Measurements from ENCODE around the gene PABPN1L. TPM values are rescaled to one million over a fixed set of nuclear protein-coding genes. Genes with fewer than 3 reads are reported as not detected.

Gene PABPN1L
- total and polyA plus RNA-seq, 9 of the 15 experiments (the other 6 are each of a cell fraction or from before 2014, with no cell fraction given), result 0.11 to 0.32 TPM; not detected in 7

GRCh38 chr16:88870608-88871348, 4.3 kb upstream of the PABPN1L start (continued):
- TF ChIP-seq, protein P1, sequence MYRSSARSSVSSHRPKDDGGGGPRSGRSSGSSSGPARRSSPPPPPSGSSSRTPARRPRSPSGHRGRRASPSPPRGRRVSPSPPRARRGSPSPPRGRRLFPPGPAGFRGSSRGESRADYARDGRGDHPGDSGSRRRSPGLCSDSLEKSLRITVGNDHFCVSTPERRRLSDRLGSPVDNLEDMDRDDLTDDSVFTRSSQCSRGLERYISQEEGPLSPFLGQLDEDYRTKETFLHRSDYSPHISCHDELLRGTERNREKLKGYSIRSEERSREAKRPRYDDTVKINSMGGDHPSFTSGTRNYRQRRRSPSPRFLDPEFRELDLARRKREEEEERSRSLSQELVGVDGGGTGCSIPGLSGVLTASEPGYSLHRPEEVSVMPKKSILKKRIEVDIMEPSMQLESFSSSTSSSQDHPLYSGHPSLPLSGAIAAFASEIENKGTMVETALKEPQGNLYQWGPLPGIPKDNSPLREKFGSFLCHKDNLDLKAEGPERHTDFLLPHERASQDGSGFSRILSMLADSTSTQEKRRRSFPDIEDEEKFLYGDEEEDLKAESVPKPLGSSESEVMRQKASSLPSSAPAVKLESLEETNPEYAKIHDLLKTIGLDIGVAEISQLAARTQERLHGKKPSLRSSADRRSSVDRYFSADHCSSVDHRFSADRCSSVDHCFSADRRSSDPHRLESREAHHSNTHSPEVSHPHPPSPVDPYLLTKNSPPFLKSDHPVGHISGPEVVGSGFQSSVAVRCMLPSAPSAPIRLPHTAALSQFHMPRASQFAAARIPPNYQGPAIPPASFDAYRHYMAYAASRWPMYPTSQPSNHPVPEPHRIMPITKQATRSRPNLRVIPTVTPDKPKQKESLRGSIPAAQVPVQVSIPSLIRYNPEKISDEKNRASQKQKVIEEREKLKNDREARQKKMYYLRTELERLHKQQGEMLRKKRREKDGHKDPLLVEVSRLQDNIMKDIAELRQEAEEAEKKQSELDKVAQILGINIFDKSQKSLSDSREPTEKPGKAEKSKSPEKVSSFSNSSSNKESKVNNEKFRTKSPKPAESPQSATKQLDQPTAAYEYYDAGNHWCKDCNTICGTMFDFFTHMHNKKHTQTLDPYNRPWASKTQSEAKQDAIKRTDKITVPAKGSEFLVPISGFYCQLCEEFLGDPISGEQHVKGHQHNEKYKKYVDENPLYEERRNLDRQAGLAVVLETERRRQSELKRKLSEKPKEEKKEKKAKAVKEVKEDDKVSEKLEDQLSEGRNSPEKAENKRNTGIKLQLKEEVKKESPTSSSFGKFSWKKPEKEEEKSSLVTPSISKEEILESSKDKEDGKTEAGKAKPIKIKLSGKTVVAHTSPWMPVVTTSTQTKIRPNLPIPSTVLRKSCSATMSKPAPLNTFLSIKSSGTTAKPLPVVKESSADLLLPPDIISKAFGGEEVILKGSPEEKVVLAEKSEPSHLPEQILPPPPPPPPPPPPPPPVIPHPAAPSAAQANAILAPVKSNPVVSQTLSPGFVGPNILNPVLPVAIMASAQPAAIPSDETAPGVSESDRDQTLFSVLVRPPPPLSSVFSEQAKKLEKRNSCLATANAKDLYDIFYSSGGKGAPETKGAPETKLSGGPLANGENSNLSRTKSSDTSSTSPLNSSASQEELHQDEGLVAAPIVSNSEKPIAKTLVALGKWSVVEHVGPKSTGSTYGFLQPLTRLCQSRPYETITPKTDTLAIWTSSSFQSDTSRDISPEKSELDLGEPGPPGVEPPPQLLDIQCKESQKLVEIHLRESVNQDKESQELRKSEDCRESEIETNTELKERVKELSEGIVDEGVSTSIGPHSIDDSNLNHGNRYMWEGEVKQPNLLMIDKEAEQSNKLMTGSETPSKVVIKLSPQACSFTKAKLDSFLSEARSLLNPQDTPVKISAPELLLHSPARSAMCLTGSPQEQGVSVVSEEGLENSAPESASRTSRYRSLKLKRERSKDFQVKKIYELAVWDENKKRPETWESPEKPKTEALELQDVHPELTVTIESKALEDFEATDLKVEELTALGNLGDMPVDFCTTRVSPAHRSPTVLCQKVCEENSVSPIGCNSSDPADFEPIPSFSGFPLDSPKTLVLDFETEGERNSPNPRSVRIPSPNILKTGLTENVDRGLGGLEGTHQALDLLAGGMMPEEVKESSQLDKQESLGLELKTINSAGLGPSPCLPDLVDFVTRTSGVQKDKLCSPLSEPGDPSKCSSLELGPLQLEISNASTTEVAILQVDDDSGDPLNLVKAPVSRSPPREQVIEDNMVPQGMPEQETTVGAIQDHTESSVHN (IDR thresholded peaks at IDR 0.05; ENCODE audit: borderline replicate concordance in 1 of 2, low read depth in 1 of 2), result no peak
- TF ChIP-seq GTF2F1 (IDR thresholded peaks at IDR 0.05; ENCODE audit: low read depth, low read length) (no peak), ZBTB9 (CRISPR knock-in tag; IDR thresholded peaks at IDR 0.05) (no peak), FOXP1 (CRISPR knock-in tag; IDR thresholded peaks at IDR 0.05) (no peak), RHOXF2B (CRISPR knock-in tag; conservative IDR thresholded peaks at IDR 0.05) (no peak), BHLHE40 (IDR thresholded peaks at IDR 0.05; ENCODE audit: low read length) (no peak), ATF3 (IDR thresholded peaks at IDR 0.05) (no peak), ATF3 (CRISPR knock-in tag; conservative IDR thresholded peaks at IDR 0.05) (no peak), ZNF551 (CRISPR knock-in tag; IDR thresholded peaks at IDR 0.05) (no peak), NR2C1 (IDR thresholded peaks at IDR 0.05) (no peak), NR2C1 (tag; IDR thresholded peaks at IDR 0.05) (no peak), PHF8 (IDR thresholded peaks at IDR 0.05; ENCODE audit: borderline replicate concordance, low read length) (0 out of 2 replicates have a peak, but pooled peaks have one; percentile 11), SOX6 (IDR thresholded peaks at IDR 0.05) (no peak)
- TF ChIP-seq, protein P2, sequence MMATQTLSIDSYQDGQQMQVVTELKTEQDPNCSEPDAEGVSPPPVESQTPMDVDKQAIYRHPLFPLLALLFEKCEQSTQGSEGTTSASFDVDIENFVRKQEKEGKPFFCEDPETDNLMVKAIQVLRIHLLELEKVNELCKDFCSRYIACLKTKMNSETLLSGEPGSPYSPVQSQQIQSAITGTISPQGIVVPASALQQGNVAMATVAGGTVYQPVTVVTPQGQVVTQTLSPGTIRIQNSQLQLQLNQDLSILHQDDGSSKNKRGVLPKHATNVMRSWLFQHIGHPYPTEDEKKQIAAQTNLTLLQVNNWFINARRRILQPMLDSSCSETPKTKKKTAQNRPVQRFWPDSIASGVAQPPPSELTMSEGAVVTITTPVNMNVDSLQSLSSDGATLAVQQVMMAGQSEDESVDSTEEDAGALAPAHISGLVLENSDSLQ (IDR thresholded peaks at IDR 0.05), result no peak
- TF ChIP-seq, protein P3, sequence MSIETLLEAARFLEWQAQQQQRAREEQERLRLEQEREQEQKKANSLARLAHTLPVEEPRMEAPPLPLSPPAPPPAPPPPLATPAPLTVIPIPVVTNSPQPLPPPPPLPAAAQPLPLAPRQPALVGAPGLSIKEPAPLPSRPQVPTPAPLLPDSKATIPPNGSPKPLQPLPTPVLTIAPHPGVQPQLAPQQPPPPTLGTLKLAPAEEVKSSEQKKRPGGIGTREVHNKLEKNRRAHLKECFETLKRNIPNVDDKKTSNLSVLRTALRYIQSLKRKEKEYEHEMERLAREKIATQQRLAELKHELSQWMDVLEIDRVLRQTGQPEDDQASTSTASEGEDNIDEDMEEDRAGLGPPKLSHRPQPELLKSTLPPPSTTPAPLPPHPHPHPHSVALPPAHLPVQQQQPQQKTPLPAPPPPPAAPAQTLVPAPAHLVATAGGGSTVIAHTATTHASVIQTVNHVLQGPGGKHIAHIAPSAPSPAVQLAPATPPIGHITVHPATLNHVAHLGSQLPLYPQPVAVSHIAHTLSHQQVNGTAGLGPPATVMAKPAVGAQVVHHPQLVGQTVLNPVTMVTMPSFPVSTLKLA (conservative IDR thresholded peaks at IDR 0.05), result no peak

Data from K562 (cell line).